HCT116 (cell line): ENCODE measurements around the gene SLC6A8. TPM values are rescaled to one million over a fixed set of nuclear protein-coding genes. Genes with fewer than 3 reads are reported as not detected.

Experiments
- ATAC-seq: fragments of 200-7000 bp; cut with Tn5 transposase; 2 replicates; pipeline ENCODE4 v1.9.1; 2020; ENCODE audit warnings: mild to moderate bottlenecking, moderate library complexity
- BruUV-seq: library from RNA; stranded (reverse); fragments of 400-500 nt; replicated peaks from 2 replicates; lab custom pipeline; 2021; lab: Mats Ljungman, UMichigan
- CTCF ChIA-PET: fragments of 300-600 bp; sonication (Branson Sonifier 250); formaldehyde crosslinking; loops from one replicate; lab custom pipeline; 2021; ENCODE audit warnings: antibody characterized with exemption; lab: Charles Lee
- POLR2A ChIA-PET: fragments of 300-600, 350-600 bp; sonication (Branson Sonifier 250); formaldehyde crosslinking; loops from one replicate; lab custom pipeline; 2021; ENCODE audit warnings: antibody characterized with exemption; lab: Charles Lee
- RAD21 ChIA-PET, 2 experiments: fragments of 300-600 bp; sonication (Branson Sonifier 250); formaldehyde crosslinking; loops; one replicate each; lab custom pipeline; 2023; ENCODE audit warnings: low total read pairs in 2 of 2; ENCODE audit not compliant: uncharacterized antibody in 2 of 2, unreplicated experiment in 2 of 2, low non-redundant PET in 1 of 2; lab: Charles Lee
- DNase-seq: peaks from one replicate; pipeline ENCODE4 v3.0.0-alpha.2; 2010; ENCODE audit warnings: low read depth, low spot score
- H2AFZ ChIP-seq: fragments of 200-600 bp; shearing (Covaris generic), sonication (generic); 2 replicates; pipeline ENCODE4 v1.6.1; 2017; ENCODE audit warnings: low read depth, mixed run types, mixed read lengths, antibody characterized with exemption, low read length; ENCODE audit not compliant: poor library complexity, severe bottlenecking
- H3K27ac ChIP-seq: 2 replicates; pipeline ENCODE4 v1.5.1; 2012; ENCODE audit warnings: low read depth, low read length
- H3K27me3 ChIP-seq: fragments of 200-600 bp; sonication (generic); 2 replicates; pipeline ENCODE4 v1.6.1; 2016; ENCODE audit warnings: mixed run types, low read length, mixed read lengths; ENCODE audit not compliant: insufficient read depth
- H3K36me3 ChIP-seq, 2 experiments: fragments of 200-500 bp in 1 of 2; fragments of 200-600 bp in 1 of 2; sonication (Bioruptor generic) in 1 of 2; sonication (generic) in 1 of 2; 2 replicates each; pipeline versions ENCODE4 v1.5.1 to v1.6.1; 2014 to 2016; ENCODE audit warnings: low read length in 2 of 2, inconsistent platforms in 1 of 2, mixed read lengths in 1 of 2, mixed run types in 1 of 2; ENCODE audit not compliant: insufficient read depth in 2 of 2, control insufficient read depth in 1 of 2
- H3K4me1 ChIP-seq, 2 experiments: fragments of 200-600 bp in 1 of 2; sonication (generic) in 1 of 2; 2 replicates each; pipeline versions ENCODE4 v1.5.1 to v1.6.1; 2012 to 2017; ENCODE audit warnings: low read length in 2 of 2, inconsistent platforms in 1 of 2, mild to moderate bottlenecking in 1 of 2, mixed read lengths in 1 of 2, mixed run types in 1 of 2, moderate library complexity in 1 of 2; ENCODE audit not compliant: insufficient read depth in 2 of 2, control insufficient read depth in 1 of 2
- H3K4me2 ChIP-seq: fragments of 200-600 bp; sonication (generic); 2 replicates; pipeline ENCODE4 v1.6.1; 2017; ENCODE audit warnings: mixed run types, low read length, mixed read lengths
- H3K4me3 ChIP-seq, 2 experiments: fragments of 200-600 bp in 1 of 2; sonication (generic) in 1 of 2; replicated peaks in 1 of 2; 2 replicates each; pipeline ENCODE4 v1.5.1; 2011 to 2016; ENCODE audit warnings: low read length in 2 of 2, control low read depth in 1 of 2, low read depth in 1 of 2, mild to moderate bottlenecking in 1 of 2, mixed read lengths in 1 of 2, mixed run types in 1 of 2
- H3K79me2 ChIP-seq: fragments of 200-600 bp; sonication (generic); 2 replicates; pipeline ENCODE4 v1.6.1; 2017; ENCODE audit warnings: mild to moderate bottlenecking, mixed run types, low read length, moderate library complexity, mixed read lengths; ENCODE audit not compliant: insufficient read depth
- H3K9ac ChIP-seq: fragments of 200-600 bp; sonication (generic); 2 replicates; pipeline ENCODE4 v1.6.1; 2016; ENCODE audit warnings: low read length, mixed read lengths
- H3K9me2 ChIP-seq: fragments of 200-600 bp; sonication (generic), shearing (Covaris generic); 2 replicates; pipeline ENCODE4 v1.6.1; 2017; ENCODE audit warnings: mixed run types, mild to moderate bottlenecking, moderate library complexity; ENCODE audit not compliant: insufficient read depth
- H3K9me3 ChIP-seq, 2 experiments: fragments of 200-500 bp in 1 of 2; fragments of 200-600 bp in 1 of 2; sonication (Bioruptor generic) in 1 of 2; sonication (generic) in 1 of 2; 2 replicates each; pipeline ENCODE4 v1.6.1; 2014 to 2017; ENCODE audit warnings: low read length in 2 of 2, mixed read lengths in 2 of 2, inconsistent platforms in 1 of 2, low read depth in 1 of 2, mild to moderate bottlenecking in 1 of 2, mixed run types in 1 of 2, moderate library complexity in 1 of 2; ENCODE audit not compliant: control insufficient read depth in 1 of 2, insufficient read depth in 1 of 2
- H4K20me1 ChIP-seq: fragments of 200-600 bp; sonication (generic), shearing (Covaris generic); 2 replicates; pipeline ENCODE4 v1.6.1; 2017; ENCODE audit warnings: mixed run types, mild to moderate bottlenecking, moderate library complexity; ENCODE audit not compliant: insufficient read depth
- CEBPB ChIP-seq: IDR thresholded peaks from 2 replicates; pipeline ENCODE4 v1.6.1; 2012; ENCODE audit warnings: low read depth
- FOSL1 ChIP-seq: IDR thresholded peaks from 2 replicates; pipeline ENCODE4 v1.6.1; 2012; ENCODE audit warnings: low read depth
- POLR2AphosphoS5 ChIP-seq: IDR thresholded peaks from 2 replicates; pipeline ENCODE4 v1.6.1; 2011; ENCODE audit warnings: mild to moderate bottlenecking, low read depth, low read length, moderate library complexity
- ZFX ChIP-seq: fragments of 450-650 bp; IDR thresholded peaks from 2 replicates; pipeline ENCODE4 v1.6.1; 2017
- intact Hi-C: fragments of 100-400 bp; cut with micrococcal nuclease; formaldehyde crosslinking; loops from 2 replicates; pipeline ENCODE4 v1.10.0; 2022
- total RNA-seq: library from RNA; stranded (reverse); gene quantifications from one replicate; pipeline ENCODE4 v1.2.1, GENCODE V29; 2021; ENCODE audit not compliant: unreplicated experiment
- TF ChIP-seq, protein P1 (sequence below): IDR thresholded peaks from 2 replicates; pipeline ENCODE4 v1.6.1; 2012
- TF ChIP-seq, protein P2 (sequence below), 3 experiments: fragments of 200-600 bp in 1 of 3; sonication (generic) in 1 of 3; IDR thresholded peaks in 2 of 3; conservative IDR thresholded peaks in 1 of 3; 2 replicates each; pipeline ENCODE4 v1.5.1; 2012 to 2017; ENCODE audit warnings: low read depth in 2 of 3, low read length in 2 of 3, antibody characterized with exemption in 1 of 3, borderline replicate concordance in 1 of 3, control low read depth in 1 of 3, mild to moderate bottlenecking in 1 of 3, mixed read lengths in 1 of 3, mixed run types in 1 of 3, moderate library complexity in 1 of 3; ENCODE audit not compliant: insufficient read depth in 1 of 3

SLC6A8 gene
- total RNA-seq, 1 experiment from 2014 or later: 101 TPM

DNA sequence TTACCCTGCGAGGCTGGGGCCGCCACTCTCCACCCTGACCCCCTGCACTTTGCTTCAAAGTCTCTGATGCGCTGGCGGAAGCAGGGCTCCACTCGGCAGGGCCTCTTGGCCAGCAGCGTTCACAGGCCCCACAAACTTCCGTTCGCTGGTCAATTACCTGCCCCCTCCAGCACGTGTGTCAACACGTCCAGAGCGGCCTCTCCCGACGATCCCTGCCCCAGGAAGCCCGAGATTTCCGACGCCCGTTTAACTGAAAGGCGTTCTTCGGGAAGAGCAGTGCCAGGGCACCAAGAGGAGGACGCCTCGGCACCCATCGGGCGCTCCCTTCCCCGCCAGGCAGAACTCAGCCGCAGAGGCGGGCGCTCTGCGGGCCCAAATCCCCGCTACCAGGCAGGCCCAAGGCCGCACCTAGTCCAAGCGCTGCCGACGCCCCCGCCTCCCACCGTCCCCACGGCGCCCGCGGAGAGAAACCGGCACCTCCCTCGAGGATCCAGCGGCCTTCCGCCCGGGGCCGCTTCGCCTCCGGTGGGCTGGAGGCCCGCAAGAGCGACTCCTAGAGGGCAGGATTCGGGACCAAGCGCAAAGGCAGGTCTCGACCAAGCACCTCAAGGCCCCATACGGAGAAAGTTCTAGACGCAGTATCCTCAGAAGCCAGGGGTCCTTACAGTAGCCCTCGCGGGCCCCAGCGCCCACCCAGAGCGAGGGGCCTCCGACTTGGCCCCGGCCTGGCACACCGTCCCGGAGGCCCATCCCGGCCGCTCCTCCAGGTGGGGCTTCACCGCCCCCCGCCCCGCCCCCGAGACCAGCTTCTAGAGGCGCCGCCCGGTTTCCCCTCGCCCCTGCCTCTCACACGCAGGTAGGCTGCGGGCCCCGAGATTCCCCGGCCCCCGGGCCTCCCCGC, 35.9 kb downstream of the SLC6A8 start:
- Histone ChIP-seq H3K9ac (peak overlapping the region; percentile 74), H3K27ac (peak overlapping the region; percentile 70), H3K27me3 (no peaks in the 10 kb centered on the region), H3K9me3 (no peaks in the 10 kb centered on the region), H4K20me1 (no peaks in the 10 kb centered on the region), H2AFZ (no peak overlapping the region), H3K9me2 (no peaks in the 10 kb centered on the region), H3K4me3 (peak overlapping the region; percentile 64 to 70), H3K36me3 (peaks cover 17 to 18% of the 10 kb centered on the region in 2 experiments; a peak in 3 of 4 replicates), H3K4me1 (peaks cover 39 to 45% of the 10 kb centered on the region in 2 experiments), H3K79me2 (peaks cover 45% of the 10 kb centered on the region), H3K4me2 (peak overlapping the region; percentile 84)
- intact Hi-C loops: no loop called here
- no TSS peak for BruUV-seq
- peak; percentile 60 for ATAC-seq
- ChIA-PET CTCF (no interaction called here), RAD21 (no interaction called here), POLR2A (no interaction called here)
- no peak for DNase-seq
- TF ChIP-seq, protein P1, sequence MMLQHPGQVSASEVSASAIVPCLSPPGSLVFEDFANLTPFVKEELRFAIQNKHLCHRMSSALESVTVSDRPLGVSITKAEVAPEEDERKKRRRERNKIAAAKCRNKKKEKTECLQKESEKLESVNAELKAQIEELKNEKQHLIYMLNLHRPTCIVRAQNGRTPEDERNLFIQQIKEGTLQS: no peak
- TF ChIP-seq FOSL1: no peak
- TF ChIP-seq, protein P2, sequence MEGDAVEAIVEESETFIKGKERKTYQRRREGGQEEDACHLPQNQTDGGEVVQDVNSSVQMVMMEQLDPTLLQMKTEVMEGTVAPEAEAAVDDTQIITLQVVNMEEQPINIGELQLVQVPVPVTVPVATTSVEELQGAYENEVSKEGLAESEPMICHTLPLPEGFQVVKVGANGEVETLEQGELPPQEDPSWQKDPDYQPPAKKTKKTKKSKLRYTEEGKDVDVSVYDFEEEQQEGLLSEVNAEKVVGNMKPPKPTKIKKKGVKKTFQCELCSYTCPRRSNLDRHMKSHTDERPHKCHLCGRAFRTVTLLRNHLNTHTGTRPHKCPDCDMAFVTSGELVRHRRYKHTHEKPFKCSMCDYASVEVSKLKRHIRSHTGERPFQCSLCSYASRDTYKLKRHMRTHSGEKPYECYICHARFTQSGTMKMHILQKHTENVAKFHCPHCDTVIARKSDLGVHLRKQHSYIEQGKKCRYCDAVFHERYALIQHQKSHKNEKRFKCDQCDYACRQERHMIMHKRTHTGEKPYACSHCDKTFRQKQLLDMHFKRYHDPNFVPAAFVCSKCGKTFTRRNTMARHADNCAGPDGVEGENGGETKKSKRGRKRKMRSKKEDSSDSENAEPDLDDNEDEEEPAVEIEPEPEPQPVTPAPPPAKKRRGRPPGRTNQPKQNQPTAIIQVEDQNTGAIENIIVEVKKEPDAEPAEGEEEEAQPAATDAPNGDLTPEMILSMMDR (IDR thresholded peaks at IDR 0.05 in 2 of 3, conservative IDR thresholded peaks at IDR 0.05 in 1 of 3; ENCODE audit: borderline replicate concordance in 1 of 3, insufficient read depth in 1 of 3, low read depth in 2 of 3, low read length in 2 of 3): peak in 2 of 3 experiments; percentile 45 to 51; a peak in 4 of 6 replicates
- peak; percentile 62 for TF ChIP-seq ZFX
- peak; percentile 9; the same call in 1 of the 2 replicates for TF ChIP-seq POLR2AphosphoS5
- TF ChIP-seq CEBPB: no peak
